OCI-LY7 (cell line): ENCODE results near the gene MMP23B.

ENCODE experiments used
- EZH2phosphoT487 ChIP-seq: fragments of 200-600 bp; sonication (generic); IDR thresholded peaks from 2 replicates; pipeline ENCODE4 v1.6.1; 2018; ENCODE audit warnings: low read depth, borderline replicate concordance, mild to moderate bottlenecking, mixed run types, antibody characterized with exemption, low read length, moderate library complexity, mixed read lengths
- TF ChIP-seq, protein P1 (sequence below): fragments of 200-600 bp; sonication (generic); conservative IDR thresholded peaks from 2 replicates; pipeline ENCODE4 v1.5.1; 2014; ENCODE audit warnings: mild to moderate bottlenecking, antibody characterized with exemption, low read length, moderate library complexity, mixed read lengths

- TF ChIP-seq, protein P1, sequence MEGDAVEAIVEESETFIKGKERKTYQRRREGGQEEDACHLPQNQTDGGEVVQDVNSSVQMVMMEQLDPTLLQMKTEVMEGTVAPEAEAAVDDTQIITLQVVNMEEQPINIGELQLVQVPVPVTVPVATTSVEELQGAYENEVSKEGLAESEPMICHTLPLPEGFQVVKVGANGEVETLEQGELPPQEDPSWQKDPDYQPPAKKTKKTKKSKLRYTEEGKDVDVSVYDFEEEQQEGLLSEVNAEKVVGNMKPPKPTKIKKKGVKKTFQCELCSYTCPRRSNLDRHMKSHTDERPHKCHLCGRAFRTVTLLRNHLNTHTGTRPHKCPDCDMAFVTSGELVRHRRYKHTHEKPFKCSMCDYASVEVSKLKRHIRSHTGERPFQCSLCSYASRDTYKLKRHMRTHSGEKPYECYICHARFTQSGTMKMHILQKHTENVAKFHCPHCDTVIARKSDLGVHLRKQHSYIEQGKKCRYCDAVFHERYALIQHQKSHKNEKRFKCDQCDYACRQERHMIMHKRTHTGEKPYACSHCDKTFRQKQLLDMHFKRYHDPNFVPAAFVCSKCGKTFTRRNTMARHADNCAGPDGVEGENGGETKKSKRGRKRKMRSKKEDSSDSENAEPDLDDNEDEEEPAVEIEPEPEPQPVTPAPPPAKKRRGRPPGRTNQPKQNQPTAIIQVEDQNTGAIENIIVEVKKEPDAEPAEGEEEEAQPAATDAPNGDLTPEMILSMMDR: no peak
- TF ChIP-seq EZH2phosphoT487: no peak
These were observed 26.2 kb upstream of the MMP23B start for GRCh38 chr1:1605724-1606123.
